ENCODE measurements around the gene TRAPPC2B. TPM values are rescaled to one million over a fixed set of nuclear protein-coding genes. Genes with fewer than 3 reads are reported as not detected.

The TRAPPC2B gene
- total and polyA plus RNA-seq, 4 donors, result 2.8 to 6.1 (median 3.6) TPM

DNA sequence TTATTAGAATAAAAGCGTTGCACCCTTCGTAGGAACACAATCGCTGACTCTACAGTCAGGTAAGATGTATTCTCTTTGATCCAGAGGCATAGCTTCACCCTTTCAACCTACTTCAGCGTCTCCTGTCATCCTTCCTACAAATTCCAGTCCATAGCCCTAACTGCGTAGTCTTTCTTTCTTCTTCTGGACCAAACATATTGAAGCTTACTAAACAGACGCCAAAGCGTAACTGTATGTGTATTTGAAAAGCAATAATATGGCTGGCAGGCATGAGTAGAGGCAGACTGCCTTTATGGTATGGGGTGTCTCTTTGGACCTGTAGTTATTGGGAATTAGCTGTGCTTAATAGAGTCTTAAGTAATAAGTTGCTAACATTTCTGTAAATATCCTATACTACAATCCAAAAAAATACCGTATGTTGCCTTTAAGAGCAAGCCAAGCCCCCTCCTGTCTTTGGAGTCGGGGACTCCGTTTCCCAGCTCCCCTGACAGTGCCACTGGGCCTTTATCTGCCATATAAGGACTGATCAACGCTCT is 25.9 kb downstream of the TRAPPC2B start:
- peak in 1 of 2 donors; percentile 6 for TF ChIP-seq RAD21 (IDR thresholded peaks at IDR 0.05)
- TF ChIP-seq, protein P1, sequence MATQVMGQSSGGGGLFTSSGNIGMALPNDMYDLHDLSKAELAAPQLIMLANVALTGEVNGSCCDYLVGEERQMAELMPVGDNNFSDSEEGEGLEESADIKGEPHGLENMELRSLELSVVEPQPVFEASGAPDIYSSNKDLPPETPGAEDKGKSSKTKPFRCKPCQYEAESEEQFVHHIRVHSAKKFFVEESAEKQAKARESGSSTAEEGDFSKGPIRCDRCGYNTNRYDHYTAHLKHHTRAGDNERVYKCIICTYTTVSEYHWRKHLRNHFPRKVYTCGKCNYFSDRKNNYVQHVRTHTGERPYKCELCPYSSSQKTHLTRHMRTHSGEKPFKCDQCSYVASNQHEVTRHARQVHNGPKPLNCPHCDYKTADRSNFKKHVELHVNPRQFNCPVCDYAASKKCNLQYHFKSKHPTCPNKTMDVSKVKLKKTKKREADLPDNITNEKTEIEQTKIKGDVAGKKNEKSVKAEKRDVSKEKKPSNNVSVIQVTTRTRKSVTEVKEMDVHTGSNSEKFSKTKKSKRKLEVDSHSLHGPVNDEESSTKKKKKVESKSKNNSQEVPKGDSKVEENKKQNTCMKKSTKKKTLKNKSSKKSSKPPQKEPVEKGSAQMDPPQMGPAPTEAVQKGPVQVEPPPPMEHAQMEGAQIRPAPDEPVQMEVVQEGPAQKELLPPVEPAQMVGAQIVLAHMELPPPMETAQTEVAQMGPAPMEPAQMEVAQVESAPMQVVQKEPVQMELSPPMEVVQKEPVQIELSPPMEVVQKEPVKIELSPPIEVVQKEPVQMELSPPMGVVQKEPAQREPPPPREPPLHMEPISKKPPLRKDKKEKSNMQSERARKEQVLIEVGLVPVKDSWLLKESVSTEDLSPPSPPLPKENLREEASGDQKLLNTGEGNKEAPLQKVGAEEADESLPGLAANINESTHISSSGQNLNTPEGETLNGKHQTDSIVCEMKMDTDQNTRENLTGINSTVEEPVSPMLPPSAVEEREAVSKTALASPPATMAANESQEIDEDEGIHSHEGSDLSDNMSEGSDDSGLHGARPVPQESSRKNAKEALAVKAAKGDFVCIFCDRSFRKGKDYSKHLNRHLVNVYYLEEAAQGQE (IDR thresholded peaks at IDR 0.05), result no peak

DNA sequence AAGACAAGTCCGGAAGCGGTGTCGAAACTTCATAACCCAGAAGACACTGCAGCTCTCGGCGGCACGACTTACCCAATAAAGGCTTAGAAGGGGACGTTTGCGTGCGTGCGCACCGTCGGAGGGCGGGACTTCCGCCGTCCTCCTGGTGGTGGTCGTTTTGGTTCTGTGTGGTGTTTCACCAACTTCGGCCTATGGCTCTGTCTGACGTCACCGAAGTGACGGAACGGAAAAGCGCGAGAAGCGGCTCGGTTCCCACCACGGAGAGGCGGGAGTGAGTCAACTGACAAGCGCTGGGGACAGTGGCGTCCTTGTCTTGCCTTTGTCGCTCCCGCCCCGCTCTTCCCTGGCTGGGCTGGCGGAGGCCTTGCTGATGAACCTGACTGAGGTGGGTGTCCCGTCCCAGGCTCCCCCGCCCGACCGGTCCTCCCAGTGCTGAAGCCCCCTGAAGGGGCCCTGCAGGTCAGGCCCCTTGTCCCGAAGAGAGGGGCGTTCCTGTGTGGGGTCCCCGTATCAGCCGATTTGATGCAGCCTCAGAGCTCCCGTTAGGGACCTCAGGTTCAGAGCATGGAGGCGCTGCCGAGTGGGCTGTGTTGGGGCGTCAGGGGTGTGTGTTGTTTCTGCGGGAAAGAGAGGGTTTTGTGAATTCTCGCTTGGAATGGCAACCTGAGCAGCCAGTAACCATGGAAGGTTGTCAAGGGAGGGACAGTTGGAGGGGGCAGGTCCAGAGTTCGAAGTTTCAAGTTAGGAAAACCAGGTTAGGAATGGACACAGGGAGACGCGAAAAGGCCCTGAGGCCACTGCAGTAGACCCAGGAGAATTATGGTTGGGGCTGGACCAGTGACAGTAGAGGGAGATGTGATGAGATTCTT is 26.6 kb downstream of the TRAPPC2B start, which contains the start of gene ZNF548:
Gene ZNF548, plus strand, starts transcription at position 125 of the 869 bp plus-strand sequence. Its CDS starts 246 bp downstream, at position 371.
- under 1% methylated on average over 50 of the region's 50 CpGs for WGBS
- TF ChIP-seq TAF1 (conservative IDR thresholded peaks at IDR 0.05) (no peak), FOXA2 (IDR thresholded peaks at IDR 0.05) (no peak), JUND (IDR thresholded peaks at IDR 0.05) (peak; percentile 31 to 38), YY1 (IDR thresholded peaks at IDR 0.05) (peak; percentile 86), HNF4G (IDR thresholded peaks at IDR 0.05) (peak; percentile 44), FOXA1 (IDR thresholded peaks at IDR 0.05) (peak; percentile 46), SP1 (IDR thresholded peaks at IDR 0.05) (peak; percentile 43), GABPA (IDR thresholded peaks at IDR 0.05 in 1 of 2, conservative IDR thresholded peaks at IDR 0.05 in 1 of 2) (peak; percentile 74 to 97), EGR1 (IDR thresholded peaks at IDR 0.05; ENCODE audit: low read depth in 2 of 2) (peak in 1 of 2 donors; percentile 59), HNF4A (conservative IDR thresholded peaks at IDR 0.05) (peak; percentile 83 to 86), NR2F2 (IDR thresholded peaks at IDR 0.05) (no peak), RXRA (IDR thresholded peaks at IDR 0.05) (peak in 1 of 2 donors; percentile 26), RAD21 (IDR thresholded peaks at IDR 0.05) (peak in 1 of 2 donors; percentile 50)
- TF ChIP-seq, protein P2, sequence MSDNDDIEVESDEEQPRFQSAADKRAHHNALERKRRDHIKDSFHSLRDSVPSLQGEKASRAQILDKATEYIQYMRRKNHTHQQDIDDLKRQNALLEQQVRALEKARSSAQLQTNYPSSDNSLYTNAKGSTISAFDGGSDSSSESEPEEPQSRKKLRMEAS (IDR thresholded peaks at IDR 0.05), result peak; percentile 71
- TF ChIP-seq, protein P1 (IDR thresholded peaks at IDR 0.05), result peak; percentile 13
- TF ChIP-seq, protein P3, sequence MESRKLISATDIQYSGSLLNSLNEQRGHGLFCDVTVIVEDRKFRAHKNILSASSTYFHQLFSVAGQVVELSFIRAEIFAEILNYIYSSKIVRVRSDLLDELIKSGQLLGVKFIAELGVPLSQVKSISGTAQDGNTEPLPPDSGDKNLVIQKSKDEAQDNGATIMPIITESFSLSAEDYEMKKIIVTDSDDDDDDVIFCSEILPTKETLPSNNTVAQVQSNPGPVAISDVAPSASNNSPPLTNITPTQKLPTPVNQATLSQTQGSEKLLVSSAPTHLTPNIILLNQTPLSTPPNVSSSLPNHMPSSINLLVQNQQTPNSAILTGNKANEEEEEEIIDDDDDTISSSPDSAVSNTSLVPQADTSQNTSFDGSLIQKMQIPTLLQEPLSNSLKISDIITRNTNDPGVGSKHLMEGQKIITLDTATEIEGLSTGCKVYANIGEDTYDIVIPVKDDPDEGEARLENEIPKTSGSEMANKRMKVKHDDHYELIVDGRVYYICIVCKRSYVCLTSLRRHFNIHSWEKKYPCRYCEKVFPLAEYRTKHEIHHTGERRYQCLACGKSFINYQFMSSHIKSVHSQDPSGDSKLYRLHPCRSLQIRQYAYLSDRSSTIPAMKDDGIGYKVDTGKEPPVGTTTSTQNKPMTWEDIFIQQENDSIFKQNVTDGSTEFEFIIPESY (IDR thresholded peaks at IDR 0.05), result peak; percentile 97
- H3K9me3 ChIP-seq (ENCODE audit: control insufficient read depth in 4 of 4, low read length in 3 of 4), result peaks cover 2 to 24% (median 19%) of the 10 kb centered on the region in 4 donors

More for the DNA sequence above, 25.9 kb downstream of the TRAPPC2B start:
- Histone ChIP-seq H3K36me3 (ENCODE audit: control insufficient read depth in 4 of 4, insufficient read depth in 3 of 4, low read depth in 1 of 4, low read length in 3 of 4) (peaks cover 1 to 13% (median 8%) of the 10 kb centered on the region in 4 donors), H3K9ac (ENCODE audit: low read depth in 1 of 2, low read length in 2 of 2) (no peak overlapping the region), H3K27me3 (ENCODE audit: control insufficient read depth in 4 of 4, insufficient read depth in 4 of 4, low read length in 3 of 4) (no peaks in the 10 kb centered on the region), H3K27ac (ENCODE audit: low read depth in 1 of 2, low read length in 2 of 2) (peak overlapping the region; percentile 72 to 76), H3K4me1 (ENCODE audit: control insufficient read depth in 4 of 4, insufficient read depth in 4 of 4, low read length in 3 of 4) (peaks cover 3 to 19% (median 11%) of the 10 kb centered on the region in 4 donors), H3K9me3 (ENCODE audit: control insufficient read depth in 4 of 4, low read length in 3 of 4) (peaks cover 2 to 24% (median 17%) of the 10 kb centered on the region in 4 donors), H3K4me3 (ENCODE audit: low read depth in 1 of 3, low read length in 3 of 3) (peak overlapping the region; percentile 64 to 98 (median 68))
- 58% methylated on average over 11 of the region's 11 CpGs for WGBS
- no peak for DNase-seq (ENCODE audit: low spot score)

More for the DNA sequence above, 26.6 kb downstream of the TRAPPC2B start, which contains the start of gene ZNF548:
- H3K27me3 ChIP-seq (ENCODE audit: control insufficient read depth in 4 of 4, insufficient read depth in 4 of 4, low read length in 3 of 4), result no peaks in the 10 kb centered on the region
- DNase-seq (ENCODE audit: low spot score), result peak; percentile 94
- peaks cover 3 to 19% (median 11%) of the 10 kb centered on the region in 4 donors for H3K4me1 ChIP-seq (ENCODE audit: control insufficient read depth in 4 of 4, insufficient read depth in 4 of 4, low read length in 3 of 4)
- H3K36me3 ChIP-seq (ENCODE audit: control insufficient read depth in 4 of 4, insufficient read depth in 3 of 4, low read depth in 1 of 4, low read length in 3 of 4), result peaks cover 1 to 17% (median 12%) of the 10 kb centered on the region in 4 donors
- peak within 1 kb of the TSS; percentile 52 to 86 for H3K9ac ChIP-seq (ENCODE audit: low read depth in 1 of 2, low read length in 2 of 2)
- H3K27ac ChIP-seq (ENCODE audit: low read depth in 1 of 2, low read length in 2 of 2), result peak within 1 kb of the TSS; percentile 72 to 76
- H3K4me3 ChIP-seq (ENCODE audit: low read depth in 1 of 3, low read length in 3 of 3), result peak within 1 kb of the TSS; percentile 64 to 98 (median 68)

All from liver (tissue), 9 donors.